H1 (cell line): ENCODE measurements around the gene RNASEH2A. TPM values are rescaled to one million over a fixed set of nuclear protein-coding genes. Genes with fewer than 3 reads are reported as not detected.

ENCODE experiments used
- BACH1 ChIP-seq: IDR thresholded peaks from 2 replicates; pipeline ENCODE4 v1.6.1; 2012; ENCODE audit warnings: low read length, improper control_type of control experiment
- GABPA ChIP-seq: IDR thresholded peaks from 2 replicates; pipeline ENCODE4 v1.6.1; 2011; ENCODE audit warnings: mild to moderate bottlenecking, low read length, moderate library complexity, borderline replicate concordance; ENCODE audit not compliant: insufficient read depth
- SRF ChIP-seq: IDR thresholded peaks from 2 replicates; pipeline ENCODE4 v1.6.1; 2011; ENCODE audit warnings: mild to moderate bottlenecking, low read depth, low read length, moderate library complexity
- polyA plus RNA-seq, 7 experiments: library from polyadenylated mRNA; depleted of rRNA in 3 of 7; stranded (reverse) in 5 of 7; unstranded in 2 of 7; fragments of >200 nt in 5 of 7; fragments of 200-250 nt in 2 of 7; gene quantifications; 1 replicate in 5 of 7; 2 replicates in 1 of 7; 4 replicates in 1 of 7; pipeline versions ENCODE4 v1.2.1 to v1.2.3, GENCODE V29; 2011 to 2013; ENCODE audit warnings: missing spikeins in 2 of 7, mixed read lengths in 2 of 7
- total RNA-seq: library from RNA; stranded (reverse); fragmentation: NEBNext Ultra II Directional; extraction: Animal tissue kit (Norgen Biotek cat#: 25700); gene quantifications from 2 replicates; pipeline ENCODE4 v1.2.1, GENCODE V29; 2021

Gene RNASEH2A
- total and polyA plus RNA-seq, 2 of the 8 experiments (the other 6 are each of a cell fraction or from before 2014, with no cell fraction given) = 67.5 to 120 TPM

DNA sequence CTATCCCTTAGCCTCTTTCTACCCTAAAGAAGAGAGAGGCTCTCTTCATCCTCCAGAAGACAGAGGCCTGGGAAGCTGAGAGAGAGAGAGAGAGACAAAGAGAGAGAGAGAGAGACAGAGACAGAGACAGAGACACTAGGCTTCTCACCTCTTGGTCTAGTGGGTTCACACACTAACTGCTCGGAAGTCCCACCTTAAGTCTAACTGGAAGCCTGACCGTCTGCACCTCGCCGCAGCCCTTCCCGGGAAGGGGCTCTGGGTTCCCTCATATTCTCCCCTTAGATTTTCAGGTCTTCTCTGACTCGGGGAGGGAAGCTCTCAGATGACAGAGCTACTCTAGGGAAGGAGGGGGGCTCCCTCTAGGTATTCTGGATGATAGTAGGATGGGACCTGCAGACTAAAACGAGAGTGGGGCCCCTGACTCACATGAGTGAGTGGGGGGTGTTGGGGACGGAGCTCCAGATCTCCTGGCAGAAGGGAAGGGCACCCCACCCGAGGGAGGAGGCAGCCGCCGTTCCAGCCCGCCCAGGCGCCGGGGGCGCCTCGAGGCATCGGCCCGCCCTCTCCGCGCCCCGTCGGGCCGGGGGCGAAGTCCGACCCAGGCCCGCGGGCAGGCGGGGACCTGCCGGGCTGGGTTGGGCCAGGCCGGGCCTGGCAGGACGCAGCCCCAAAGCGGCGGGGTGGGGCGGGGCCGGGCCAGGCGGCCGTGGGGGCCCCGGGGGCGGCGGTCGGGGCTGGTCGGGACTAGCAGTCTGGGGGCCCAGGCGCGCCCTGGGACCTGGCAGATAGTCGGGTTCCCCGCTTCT, 17.1 kb upstream of the RNASEH2A start (continued):
- TF ChIP-seq SRF (no peak), GABPA (no peak), BACH1 (no peak)
